ENCODE measurements around the gene CMTR1. TPM values are rescaled to one million over a fixed set of nuclear protein-coding genes. Genes with fewer than 3 reads are reported as not detected.

CMTR1 gene
- total RNA-seq, 4 donors from 2014 or later = 24.5 to 34.1 (median 28.1) TPM

GRCh38 chr6:37477656-37478435 is 44.8 kb downstream of the CMTR1 start:
- H3K4me3 ChIP-seq (ENCODE audit: low read depth, poor library complexity, severe bottlenecking) = no peak overlapping the region
- WGBS, 2 donors = 87 to 93% methylated on average over 18 of the region's 18 CpGs
- TF ChIP-seq CTCF (IDR thresholded peaks at IDR 0.05) = no peak
- TF ChIP-seq POLR2A (IDR thresholded peaks at IDR 0.05) = no peak
- intact Hi-C loops (cut with DNase I; ENCODE audit: low total_unique reads) = no loop called here
- no peak for DNase-seq (ENCODE audit: low spot score in 2 of 2)

- TF ChIP-seq CTCF (IDR thresholded peaks at IDR 0.05) (no peak), POLR2A (IDR thresholded peaks at IDR 0.05) (no peak)
- intact Hi-C loops (cut with DNase I; ENCODE audit: low total_unique reads) = no loop called here
- no peak overlapping the region for H3K4me3 ChIP-seq (ENCODE audit: low read depth, poor library complexity, severe bottlenecking)
- WGBS, 2 donors = 94% methylated on average over 7 of the region's 7 CpGs
- DNase-seq (ENCODE audit: low spot score in 2 of 2) = no peak
Measured at GRCh38 chr6:37478827-37479226, 45.8 kb downstream of the CMTR1 start.

- no peak overlapping the region for H3K4me3 ChIP-seq (ENCODE audit: low read depth, poor library complexity, severe bottlenecking)
- WGBS, 2 donors = 84 to 97% methylated on average over 3 to 5 of the region's 6 CpGs
- intact Hi-C loops (cut with DNase I; ENCODE audit: low total_unique reads) = no loop called here
- no peak for TF ChIP-seq POLR2A (IDR thresholded peaks at IDR 0.05)
- no peak for TF ChIP-seq CTCF (IDR thresholded peaks at IDR 0.05)
- no peak for DNase-seq (ENCODE audit: low spot score in 2 of 2)
Measured at GRCh38 chr6:37479266-37479854, 46.3 kb downstream of the CMTR1 start.

GRCh38 chr6:37480118-37480736 is 47.2 kb downstream of the CMTR1 start:
- intact Hi-C loops (cut with DNase I; ENCODE audit: low total_unique reads) = no loop called here
- DNase-seq (ENCODE audit: low spot score in 2 of 2) = no peak
- TF ChIP-seq CTCF (IDR thresholded peaks at IDR 0.05) (no peak), POLR2A (IDR thresholded peaks at IDR 0.05) (no peak)
- WGBS, 2 donors = 44 to 70% methylated on average over 1 of the region's 1 CpG
- H3K4me3 ChIP-seq (ENCODE audit: low read depth, poor library complexity, severe bottlenecking) = no peak overlapping the region

GRCh38 chr6:37480951-37481534 is 48.0 kb downstream of the CMTR1 start:
- H3K4me3 ChIP-seq (ENCODE audit: low read depth, poor library complexity, severe bottlenecking) = no peak overlapping the region
- TF ChIP-seq POLR2A (IDR thresholded peaks at IDR 0.05) = no peak
- no peak for TF ChIP-seq CTCF (IDR thresholded peaks at IDR 0.05)
- no peak for DNase-seq (ENCODE audit: low spot score in 2 of 2)
- 69 to 78% methylated on average over 7 of the region's 7 CpGs for WGBS, 2 donors
- intact Hi-C loops (cut with DNase I; ENCODE audit: low total_unique reads) = no loop called here
